HG02642 (cell line): ENCODE data around the gene ALK.
"Not testable (repeated sequence)": the region's sequence is repeated elsewhere in the genome, so short reads cannot be mapped to it uniquely, and the experiment has no call there.

Source experiments
- ATAC-seq: cut with Tn5 transposase; IDR thresholded peaks from one replicate; pipeline ENCODE4 v1.9.1; 2021; ENCODE audit warnings: mild to moderate bottlenecking; ENCODE audit not compliant: unreplicated experiment, poor library complexity

Gene ALK

GRCh38 chr2:29847886-29848285 is 73.5 kb downstream of the ALK start:
- ATAC-seq, result no peak

GRCh38 chr2:29844713-29845326 is 76.6 kb downstream of the ALK start:
- no peak for ATAC-seq

GRCh38 chr2:29841386-29842004 is 79.9 kb downstream of the ALK start:
- ATAC-seq, result no peak

- no peak for ATAC-seq
Observed at GRCh38 chr2:29839306-29839705, 82.1 kb downstream of the ALK start.

GRCh38 chr2:29837925-29838324 is 83.5 kb downstream of the ALK start:
- ATAC-seq, result no peak

- ATAC-seq, result no peak
Observed at GRCh38 chr2:29834624-29835023, 86.8 kb downstream of the ALK start.

GRCh38 chr2:29834036-29834540 is 87.3 kb downstream of the ALK start:
- no peak for ATAC-seq

GRCh38 chr2:29831560-29831959 is 89.8 kb downstream of the ALK start:
- ATAC-seq, result no peak

- no peak for ATAC-seq
Observed at GRCh38 chr2:29829841-29830240, 91.5 kb downstream of the ALK start.

GRCh38 chr2:29824145-29824544 is 97.2 kb downstream of the ALK start:
- ATAC-seq, result not testable (repeated sequence)

- ATAC-seq, result no peak
Observed at GRCh38 chr2:29821591-29821990, 99.8 kb downstream of the ALK start.

- no peak for ATAC-seq
Observed at GRCh38 chr2:29819570-29819969, 101.8 kb downstream of the ALK start.

GRCh38 chr2:29817801-29818680 is 103.3 kb downstream of the ALK start:
- ATAC-seq, result no peak

- no peak for ATAC-seq
Observed at GRCh38 chr2:29817299-29817698, 104.1 kb downstream of the ALK start.

GRCh38 chr2:29816651-29817050 is 104.7 kb downstream of the ALK start:
- ATAC-seq, result no peak

GRCh38 chr2:29811378-29811777 is 110.0 kb downstream of the ALK start:
- no peak for ATAC-seq

GRCh38 chr2:29810956-29811355 is 110.4 kb downstream of the ALK start:
- ATAC-seq, result no peak

GRCh38 chr2:29808321-29808720 is 113.1 kb downstream of the ALK start:
- ATAC-seq, result no peak

- no peak for ATAC-seq
Observed at GRCh38 chr2:29807082-29807481, 114.3 kb downstream of the ALK start.

GRCh38 chr2:29806461-29806860 is 114.9 kb downstream of the ALK start:
- ATAC-seq, result no peak

GRCh38 chr2:29804671-29805070 is 116.7 kb downstream of the ALK start:
- ATAC-seq, result no peak
